Measurements from ENCODE around the gene FGF19.
"Not testable (repeated sequence)": the region's sequence is repeated elsewhere in the genome, so short reads cannot be mapped to it uniquely, and the experiment has no call there.

The FGF19 gene

GRCh38 chr11:69716891-69717747 lies 13.3 kb upstream of the FGF19 start:
- DNase-seq = no peak

DNA sequence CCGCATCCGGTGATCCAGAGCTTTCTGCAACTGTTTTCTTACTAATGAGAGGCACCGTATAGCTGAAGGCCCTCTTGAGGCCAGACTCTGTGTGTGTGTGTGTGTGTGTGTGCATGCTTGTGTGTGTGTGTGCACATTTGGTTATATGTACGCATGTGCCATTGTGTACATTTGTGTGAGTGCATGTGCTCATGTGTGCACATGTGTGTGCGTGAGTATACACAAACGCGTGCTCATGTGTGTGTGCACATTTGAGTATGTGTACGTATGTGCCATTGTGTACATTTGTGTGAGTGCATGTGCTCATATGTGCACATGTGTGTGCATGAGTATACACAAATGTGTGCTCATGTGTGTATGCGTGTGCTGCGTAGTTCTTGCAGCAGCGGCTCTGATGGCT lies 12.3 kb upstream of the FGF19 start:
- DNase-seq = no peak

DNA sequence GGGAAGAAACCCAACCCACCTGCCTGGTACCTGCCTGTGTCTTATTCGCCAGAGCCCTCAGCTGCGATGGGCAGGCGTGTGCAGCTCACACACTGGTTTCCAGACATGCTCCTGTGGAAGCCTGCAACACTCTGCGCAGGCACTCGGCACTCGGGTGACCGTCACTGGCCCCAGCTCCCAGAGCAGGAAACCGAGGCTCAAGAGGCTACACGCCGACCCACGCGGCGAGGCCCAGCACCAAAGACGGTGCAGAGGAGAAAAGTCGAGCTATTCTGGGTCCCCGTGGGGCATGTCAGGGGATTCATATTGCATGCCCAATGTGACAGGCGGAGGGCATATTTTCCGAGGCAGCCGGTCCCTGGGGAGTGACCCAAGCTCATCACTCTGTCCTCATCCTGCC lies 11.6 kb upstream of the FGF19 start:
- DNase-seq = no peak

DNA sequence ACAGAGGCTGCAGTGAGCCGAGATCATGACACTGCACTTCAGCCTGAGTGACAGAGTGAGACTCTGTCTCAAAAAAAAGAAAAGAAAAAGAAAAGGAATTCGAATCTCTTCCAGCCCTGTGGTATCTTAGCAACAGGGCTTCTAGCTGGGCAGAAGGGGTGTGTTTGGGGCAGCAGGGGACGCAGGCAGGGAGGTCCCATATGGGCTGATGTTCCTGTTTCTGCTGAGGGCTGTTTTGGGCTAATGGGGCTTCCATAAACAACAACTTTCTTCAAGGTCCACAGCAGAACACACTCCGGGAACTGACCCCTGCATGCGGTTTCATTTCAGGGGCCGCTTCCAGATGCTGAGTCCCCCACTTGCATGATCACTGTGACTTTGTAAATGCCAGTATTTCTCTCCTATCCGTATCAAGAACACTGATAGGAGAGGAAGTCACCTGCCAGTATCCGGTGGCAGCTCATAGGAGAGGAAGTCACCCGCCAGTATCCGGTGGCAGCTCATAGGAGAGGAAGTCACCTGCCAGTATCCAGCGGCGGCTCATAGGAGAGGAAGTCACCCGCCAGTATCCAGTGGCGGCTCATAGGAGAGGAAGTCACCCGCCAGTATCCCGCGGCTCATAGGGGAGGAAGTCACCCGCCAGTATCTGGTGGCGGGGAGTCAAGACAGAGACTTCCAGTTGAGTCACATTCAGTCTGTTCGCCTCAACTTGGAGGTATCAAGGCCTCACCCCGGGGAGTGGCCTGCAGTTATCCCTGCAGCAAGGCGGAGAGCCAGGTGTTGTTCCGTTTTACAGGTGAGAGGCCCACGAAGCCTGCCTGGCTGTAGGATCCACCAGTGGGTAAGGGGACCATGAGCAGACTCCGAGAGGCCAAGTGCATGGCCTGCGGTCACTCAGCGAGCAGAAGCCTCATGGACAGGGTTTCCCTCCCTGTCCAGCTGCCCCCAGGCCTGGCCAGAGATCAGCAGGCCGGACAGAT lies 8.3 kb upstream of the FGF19 start:
- no peak for DNase-seq

GRCh38 chr11:69708736-69709401 lies 5.0 kb upstream of the FGF19 start:
- DNase-seq = no peak

DNA sequence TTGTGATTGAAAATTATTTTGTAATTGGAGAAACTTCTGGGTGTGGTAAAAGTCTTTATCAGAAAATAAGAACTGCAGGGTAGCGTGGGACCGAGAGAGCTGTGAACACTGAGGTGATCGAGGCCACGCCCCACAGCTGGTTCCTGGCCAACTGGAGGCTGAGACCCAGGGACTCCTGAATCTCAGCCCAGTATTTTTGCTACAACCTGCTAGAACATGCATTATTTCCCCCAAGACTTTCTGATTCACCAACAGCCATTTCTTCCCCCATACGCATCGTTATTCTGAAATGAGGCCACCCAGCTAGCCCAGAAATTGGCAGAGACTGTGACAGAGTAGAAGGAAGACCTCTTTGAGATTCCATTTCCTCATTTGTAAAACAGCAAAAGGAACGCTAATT lies 3.4 kb upstream of the FGF19 start:
- DNase-seq = no peak

DNA sequence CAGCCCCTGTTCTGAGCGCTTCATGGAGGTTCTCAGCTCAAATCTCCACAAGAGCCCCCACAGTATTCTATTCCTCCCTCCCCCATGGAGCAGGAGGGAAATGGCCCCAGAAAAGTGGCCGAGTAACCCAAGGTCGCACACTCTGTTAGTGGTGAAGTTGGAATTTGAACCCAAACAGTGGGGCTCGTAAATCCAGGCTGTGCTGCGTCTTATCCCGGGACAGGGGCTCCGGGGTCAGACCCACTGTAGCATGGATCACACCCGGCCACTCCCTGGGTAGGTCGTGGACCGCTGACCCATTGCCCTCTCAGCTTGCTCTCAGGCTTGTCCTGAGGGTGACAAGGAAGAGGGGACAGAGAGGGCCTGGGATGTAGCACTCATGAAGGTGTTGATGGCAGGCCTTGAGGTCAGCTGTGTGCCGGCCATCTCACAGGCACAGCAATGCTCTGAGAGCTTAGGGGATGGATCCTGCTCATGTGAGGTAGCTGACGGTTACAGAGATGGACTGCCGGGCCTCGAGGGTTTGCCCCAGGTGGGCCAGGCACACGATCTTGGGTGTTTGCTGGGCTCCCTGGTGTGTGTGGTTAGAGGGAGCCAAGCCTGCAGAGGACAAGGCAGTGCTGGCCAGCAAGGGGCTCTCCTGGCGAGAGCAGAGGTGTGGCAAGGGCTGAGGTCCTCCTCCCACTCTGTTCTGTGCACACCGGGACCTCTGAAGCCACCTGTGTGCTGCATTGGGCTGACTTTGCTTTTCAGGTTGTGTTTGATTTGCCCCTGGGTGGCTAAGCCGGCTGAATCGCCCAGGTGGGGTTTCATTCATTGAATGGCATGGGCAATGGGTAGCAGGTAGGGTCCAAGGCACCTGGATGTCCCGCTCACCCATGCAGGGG lies 2.3 kb upstream of the FGF19 start:
- DNase-seq = no peak

DNA sequence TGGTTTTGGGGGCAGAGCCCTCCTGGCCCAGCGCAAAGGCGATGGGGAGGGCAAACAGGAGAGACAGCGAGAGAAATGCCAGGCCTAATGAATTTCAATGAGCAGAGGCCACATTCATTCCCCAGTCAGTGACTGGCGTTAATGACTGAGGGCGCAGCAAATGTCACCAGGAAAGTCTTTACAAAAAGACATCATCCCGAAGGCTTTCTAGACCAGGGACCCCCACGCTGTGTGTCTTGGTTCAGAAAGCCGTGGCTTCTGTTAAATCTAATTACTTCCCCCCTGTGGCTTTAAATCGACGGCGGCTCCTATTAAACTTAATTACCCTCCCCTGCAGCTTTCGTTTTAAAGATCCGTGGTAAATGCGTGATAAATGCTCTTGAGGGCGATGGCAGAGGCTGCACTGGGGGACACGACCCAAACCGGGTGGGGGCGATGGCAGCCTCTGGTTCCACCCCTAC lies 1.6 kb upstream of the FGF19 start:
- no peak for DNase-seq

DNA sequence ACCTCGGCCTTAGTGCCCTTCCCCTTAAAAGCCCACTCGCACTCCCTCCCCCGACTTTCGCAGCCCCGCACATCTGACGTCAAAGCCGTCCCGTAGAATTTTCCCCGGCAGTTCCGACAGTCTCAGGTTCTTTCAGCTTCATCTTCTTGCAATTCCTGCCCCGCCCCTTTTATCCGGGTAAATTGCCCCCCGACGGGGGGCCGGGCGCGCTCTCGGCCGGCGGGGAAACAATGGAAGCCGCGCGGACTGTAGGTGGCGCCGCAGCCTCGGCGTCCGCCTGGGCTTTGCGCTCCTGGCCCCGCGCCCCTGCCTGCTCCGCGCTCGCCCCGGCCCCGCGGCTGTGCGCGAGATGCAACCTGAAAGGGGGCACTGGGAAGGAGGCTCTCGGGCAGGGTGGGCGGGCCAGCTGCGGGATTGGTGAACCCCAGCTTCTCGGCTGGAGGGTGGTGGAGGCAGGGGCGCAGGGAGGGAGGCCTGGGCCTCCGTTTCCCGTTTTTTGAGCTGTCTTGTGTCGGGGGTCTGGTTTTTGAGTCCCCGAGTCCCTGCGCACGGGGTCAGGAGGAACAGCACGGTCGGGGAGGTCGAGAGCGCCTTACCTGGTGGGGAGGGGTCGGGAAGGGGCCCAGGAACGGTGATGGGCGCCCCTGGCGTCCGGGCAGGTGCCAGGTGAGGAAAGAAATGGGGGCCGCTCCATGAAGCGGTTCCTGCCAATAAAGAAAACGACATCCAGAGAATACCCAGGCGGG lies 859 bp upstream of the FGF19 start:
- DNase-seq = peak; percentile 23

- no peak for DNase-seq
These were observed 412 bp downstream of the FGF19 start for GRCh38 chr11:69703453-69703767.

DNA sequence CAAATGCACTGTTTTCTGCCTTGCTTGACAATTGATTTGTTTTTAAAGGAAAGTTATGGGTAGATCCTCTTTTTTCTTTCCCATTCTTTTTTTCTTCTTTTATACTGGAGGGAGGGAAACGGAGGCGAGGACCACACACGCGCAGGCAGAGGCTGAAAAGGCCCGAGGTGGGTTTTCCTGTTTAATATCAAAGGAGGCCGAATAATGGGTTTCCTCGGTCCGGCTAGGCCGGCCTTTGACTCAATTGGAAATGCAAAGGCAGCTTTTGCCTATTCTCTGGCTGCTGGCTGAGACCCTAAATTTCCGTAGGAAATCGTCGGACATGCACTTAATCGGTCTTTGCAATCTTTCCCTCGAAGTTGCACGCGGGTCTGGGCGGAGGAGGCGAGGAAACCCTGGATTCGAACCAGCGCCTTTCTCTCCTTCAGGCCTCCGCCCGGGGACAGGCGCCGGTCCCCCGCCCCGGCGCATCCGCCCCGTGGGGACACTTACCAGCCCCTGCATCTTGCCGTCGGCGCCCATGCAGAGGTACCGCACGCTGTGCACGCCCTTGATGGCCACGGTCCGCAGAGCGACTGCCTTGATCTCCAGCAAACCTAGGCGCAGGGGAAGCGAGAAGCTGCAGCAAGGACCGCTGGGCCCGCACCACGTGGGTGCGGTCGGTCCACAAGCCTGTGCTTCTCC lies 911 bp downstream of the FGF19 start:
- DNase-seq = no peak

DNA sequence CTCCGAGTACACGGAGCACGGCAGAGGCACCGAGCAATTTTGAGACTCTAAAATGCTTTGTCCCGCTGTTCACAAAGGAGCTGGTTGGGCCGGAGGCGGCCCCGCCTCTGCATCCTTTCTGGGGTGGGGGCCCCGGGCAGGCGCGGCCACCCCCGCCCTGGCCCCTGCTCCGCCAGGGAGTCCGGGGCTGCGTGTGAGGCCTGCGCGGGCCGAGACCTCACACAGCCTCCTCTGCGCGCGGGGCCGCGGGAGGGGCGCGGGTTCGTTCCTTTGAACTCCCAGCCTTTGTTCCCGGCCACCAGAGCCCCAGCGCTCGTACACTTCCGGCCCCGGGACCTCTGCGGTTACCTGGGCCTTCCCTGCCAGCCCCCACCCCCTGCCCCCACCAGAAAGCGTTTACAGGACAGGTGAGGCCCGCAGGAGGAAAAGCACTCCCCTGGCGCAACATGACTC lies 1.6 kb downstream of the FGF19 start:
- DNase-seq = no peak

- peak; percentile 68 for DNase-seq
These were observed 3.3 kb downstream of the FGF19 start for GRCh38 chr11:69700278-69701140.

DNA sequence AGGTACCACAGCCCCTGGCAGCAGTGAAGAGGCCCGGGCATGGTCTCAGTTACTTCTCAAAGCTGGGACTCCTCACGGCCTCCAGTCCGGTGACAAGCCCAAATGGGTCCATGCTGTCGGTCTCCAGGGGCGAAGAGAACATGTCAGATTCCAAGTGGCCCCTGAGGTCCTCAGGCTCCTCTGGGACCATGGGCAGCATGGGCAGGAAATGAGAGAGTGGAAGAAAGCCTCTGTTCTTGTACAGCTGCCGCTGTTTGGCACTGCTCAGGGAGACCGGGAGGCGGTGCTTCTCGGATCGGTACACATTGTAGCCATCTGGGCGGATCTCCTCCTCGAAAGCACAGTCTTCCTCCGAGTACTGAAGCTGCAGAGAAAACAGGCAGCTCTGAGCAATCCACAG lies 4.6 kb downstream of the FGF19 start:
- DNase-seq = no peak

- no peak for DNase-seq
These were observed 5.5 kb downstream of the FGF19 start for GRCh38 chr11:69698362-69698761.

- DNase-seq = no peak
These were observed 6.0 kb downstream of the FGF19 start for GRCh38 chr11:69697861-69698260.

DNA sequence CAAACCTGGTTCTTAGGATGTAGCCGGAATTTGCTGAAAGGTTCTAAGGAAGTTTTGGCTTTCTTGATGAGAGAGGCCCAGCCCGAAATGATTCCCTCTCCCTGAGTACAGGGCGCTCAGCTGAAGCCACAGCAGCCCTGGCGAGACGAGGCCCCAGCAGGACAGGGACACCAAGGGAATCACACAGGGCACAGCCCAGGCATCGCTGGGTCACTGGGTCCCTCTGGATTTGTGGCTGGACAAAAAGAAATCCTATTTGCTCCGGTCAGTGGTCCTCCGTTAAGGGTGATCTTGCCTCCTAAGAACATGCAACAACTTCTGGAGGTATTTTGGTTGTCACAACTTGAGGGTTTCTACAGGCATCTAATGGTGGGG lies 6.4 kb downstream of the FGF19 start:
- no peak for DNase-seq

DNA sequence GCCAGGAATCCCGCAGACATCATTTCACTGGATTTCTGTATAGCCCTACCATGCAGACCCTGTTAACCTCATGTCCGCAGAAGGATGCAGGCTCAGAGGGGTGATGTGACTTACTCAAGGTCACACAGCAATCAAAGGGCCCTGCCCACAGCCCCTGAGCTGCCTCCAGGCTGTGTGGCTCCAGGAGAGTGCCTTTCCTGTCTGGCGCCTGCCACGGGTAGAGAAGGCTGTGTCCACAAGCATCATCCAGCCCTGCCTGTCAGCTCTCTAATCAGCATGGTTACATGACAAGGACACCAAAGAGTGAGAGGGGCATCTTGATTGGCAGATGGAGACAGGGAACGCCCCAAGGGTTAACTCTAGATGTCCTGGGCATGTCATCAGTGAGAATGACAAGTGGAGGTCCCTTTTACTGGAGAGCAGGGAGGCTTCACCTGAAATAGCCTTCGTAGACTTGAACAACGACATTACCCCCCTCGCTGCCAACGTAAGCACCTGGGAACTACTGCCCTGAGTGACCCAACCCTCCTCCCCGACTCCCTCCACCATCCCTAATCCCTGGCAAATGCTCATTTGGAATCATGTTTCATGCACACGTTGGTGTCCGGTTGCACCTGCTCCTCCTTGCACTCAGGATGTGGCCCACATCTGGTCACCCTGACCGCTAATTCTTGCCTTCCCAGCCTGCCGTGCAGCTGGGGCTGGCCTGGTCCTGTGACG lies 6.9 kb downstream of the FGF19 start:
- DNase-seq = no peak

GRCh38 chr11:69695995-69696394 lies 7.8 kb downstream of the FGF19 start:
- not testable (repeated sequence) for DNase-seq
